MCF 10A (cell line): Measurements from ENCODE around the gene SLC3A2. TPM values are rescaled to one million over a fixed set of nuclear protein-coding genes. Genes with fewer than 3 reads are reported as not detected.

Source experiments
- BruUV-seq: library from RNA; stranded (reverse); fragments of 400-500 nt; replicated peaks from 2 replicates; lab custom pipeline; 2021; lab: Mats Ljungman, UMichigan
- CTCF ChIA-PET: fragments of 300-600 bp; sonication (Branson Sonifier 250); formaldehyde crosslinking; extraction: SDS; loops from one replicate; lab custom pipeline; 2021; ENCODE audit warnings: antibody characterized with exemption, inconsistent platforms; lab: Yijun Ruan, JAX
- POLR2A ChIA-PET: fragments of 300-600, 350-650 bp; sonication (Branson Sonifier 250); formaldehyde crosslinking; extraction: SDS; loops from one replicate; lab custom pipeline; 2020; ENCODE audit warnings: antibody characterized with exemption, inconsistent platforms; lab: Yijun Ruan, JAX
- DNase-seq: peaks from one replicate; pipeline ENCODE4 v3.0.0-alpha.2; 2018; ENCODE audit not compliant: unreplicated experiment
- H3K27ac Mint-ChIP-seq: one replicate; pipeline ENCODE4 v1.8.0; 2022; ENCODE audit warnings: mild to moderate bottlenecking, low read depth, mixed read lengths; ENCODE audit not compliant: unreplicated experiment
- H3K27me3 Mint-ChIP-seq: one replicate; pipeline ENCODE4 v1.8.0; 2022; ENCODE audit warnings: mixed read lengths; ENCODE audit not compliant: insufficient read depth, unreplicated experiment
- H3K36me3 Mint-ChIP-seq: one replicate; pipeline ENCODE4 v1.8.0; 2022; ENCODE audit warnings: mild to moderate bottlenecking, moderate library complexity, mixed read lengths; ENCODE audit not compliant: insufficient read depth, unreplicated experiment
- H3K4me1 Mint-ChIP-seq: one replicate; pipeline ENCODE4 v1.8.0; 2022; ENCODE audit warnings: mixed read lengths; ENCODE audit not compliant: insufficient read depth, unreplicated experiment
- H3K4me3 Mint-ChIP-seq: one replicate; pipeline ENCODE4 v1.8.0; 2022; ENCODE audit warnings: mild to moderate bottlenecking, moderate library complexity, mixed read lengths; ENCODE audit not compliant: unreplicated experiment
- H3K9me3 Mint-ChIP-seq: one replicate; pipeline ENCODE4 v1.8.0; 2022; ENCODE audit warnings: mixed read lengths; ENCODE audit not compliant: unreplicated experiment
- intact Hi-C: fragments of 100-400 bp; cut with micrococcal nuclease; formaldehyde crosslinking; loops from 2 replicates; pipeline ENCODE4 v1.14.1; 2022
- total RNA-seq: library from RNA; stranded (reverse); gene quantifications from 2 replicates; pipeline ENCODE4 v1.2.3, GENCODE V29; 2022
- TF ChIP-seq, protein P1 (sequence below): fragments of 200-600 bp; IDR thresholded peaks from one replicate; pipeline ENCODE4 v1.8.0; 2022; ENCODE audit warnings: antibody characterized with exemption, mild to moderate bottlenecking; ENCODE audit not compliant: unreplicated experiment

Gene SLC3A2
- total RNA-seq, 1 experiment from 2014 or later: 896 TPM

DNA sequence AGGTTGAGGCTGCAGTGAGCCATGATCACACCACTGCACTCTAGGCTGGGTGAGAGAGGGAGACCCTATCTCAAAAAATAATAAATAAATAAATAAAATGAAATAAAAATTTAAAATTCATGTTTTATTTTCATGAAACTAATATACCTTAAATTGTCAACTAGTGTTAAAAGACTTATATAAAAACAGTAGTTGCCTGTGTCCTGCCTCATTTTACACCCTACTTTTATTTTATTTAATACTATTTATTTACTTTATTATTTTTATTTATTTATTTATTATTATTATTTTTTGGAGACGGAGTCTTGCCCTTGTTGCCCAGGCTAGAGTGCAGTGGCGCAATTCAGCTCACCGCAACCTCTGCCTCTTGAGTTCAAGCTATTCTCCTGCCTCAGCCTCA, 36.5 kb upstream of the SLC3A2 start:
- Mint-ChIP-seq H3K9me3 (no peaks in the 10 kb centered on the region), H3K4me3 (no peak overlapping the region), H3K36me3 (peaks cover 7% of the 10 kb centered on the region), H3K4me1 (peaks cover 10% of the 10 kb centered on the region), H3K27ac (no peak overlapping the region), H3K27me3 (no peaks in the 10 kb centered on the region)
- intact Hi-C loops: no loop called here
- POLR2A ChIA-PET: interaction anchor here (0.7 to 5.6 kb wide), 6 partner anchors 11 to 138 kb away, joined by 3 to 147 read pairs (median 5); partner anchors contain the start of genes SLC3A2, STX5, TEX54 and TMEM179B
- no TSS peak for BruUV-seq
- DNase-seq: no peak
- TF ChIP-seq, protein P1, sequence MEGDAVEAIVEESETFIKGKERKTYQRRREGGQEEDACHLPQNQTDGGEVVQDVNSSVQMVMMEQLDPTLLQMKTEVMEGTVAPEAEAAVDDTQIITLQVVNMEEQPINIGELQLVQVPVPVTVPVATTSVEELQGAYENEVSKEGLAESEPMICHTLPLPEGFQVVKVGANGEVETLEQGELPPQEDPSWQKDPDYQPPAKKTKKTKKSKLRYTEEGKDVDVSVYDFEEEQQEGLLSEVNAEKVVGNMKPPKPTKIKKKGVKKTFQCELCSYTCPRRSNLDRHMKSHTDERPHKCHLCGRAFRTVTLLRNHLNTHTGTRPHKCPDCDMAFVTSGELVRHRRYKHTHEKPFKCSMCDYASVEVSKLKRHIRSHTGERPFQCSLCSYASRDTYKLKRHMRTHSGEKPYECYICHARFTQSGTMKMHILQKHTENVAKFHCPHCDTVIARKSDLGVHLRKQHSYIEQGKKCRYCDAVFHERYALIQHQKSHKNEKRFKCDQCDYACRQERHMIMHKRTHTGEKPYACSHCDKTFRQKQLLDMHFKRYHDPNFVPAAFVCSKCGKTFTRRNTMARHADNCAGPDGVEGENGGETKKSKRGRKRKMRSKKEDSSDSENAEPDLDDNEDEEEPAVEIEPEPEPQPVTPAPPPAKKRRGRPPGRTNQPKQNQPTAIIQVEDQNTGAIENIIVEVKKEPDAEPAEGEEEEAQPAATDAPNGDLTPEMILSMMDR: no peak
- CTCF ChIA-PET: interaction anchor here (0.6 to 1.3 kb wide), 2 partner anchors 20 to 31 kb away, joined by 3 to 6 read pairs; no protein-coding TSS in a partner anchor

DNA sequence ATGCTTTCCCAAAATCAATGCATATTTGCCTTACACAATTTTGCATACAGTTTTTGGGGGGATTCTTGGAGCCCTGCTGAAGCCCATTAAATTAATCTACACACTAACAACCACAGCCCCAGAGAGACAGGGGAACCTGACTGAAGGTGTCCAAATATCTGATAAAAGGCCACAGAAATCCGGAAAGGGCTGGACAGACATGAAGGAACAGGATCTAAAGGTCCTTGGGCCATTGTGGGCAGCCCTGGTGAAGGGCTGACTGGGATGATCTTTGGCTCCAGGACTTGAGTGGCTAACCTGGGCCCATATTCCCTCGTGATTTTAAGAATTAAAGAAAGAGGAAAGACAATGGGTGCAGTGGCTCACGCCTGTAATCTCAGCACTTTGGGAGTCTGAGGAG, 34.5 kb upstream of the SLC3A2 start:
- DNase-seq: no peak
- ChIA-PET POLR2A (interaction anchor here (4.5 kb wide), 1 partner anchor 9 kb away, joined by 69 read pairs; no protein-coding TSS in a partner anchor), CTCF (interaction anchor here (2.5 kb wide), 1 partner anchor 9 kb away, joined by 7 read pairs; no protein-coding TSS in a partner anchor)
- no peaks in the 10 kb centered on the region for H3K9me3 Mint-ChIP-seq
- H3K27me3 Mint-ChIP-seq: no peaks in the 10 kb centered on the region
- peaks cover 5% of the 10 kb centered on the region for H3K4me1 Mint-ChIP-seq
- no peak overlapping the region for H3K4me3 Mint-ChIP-seq
- peaks cover 11% of the 10 kb centered on the region for H3K36me3 Mint-ChIP-seq
- TF ChIP-seq, protein P1: no peak
- no peak overlapping the region for H3K27ac Mint-ChIP-seq
- BruUV-seq: no TSS peak
- intact Hi-C loops: no loop called here

DNA sequence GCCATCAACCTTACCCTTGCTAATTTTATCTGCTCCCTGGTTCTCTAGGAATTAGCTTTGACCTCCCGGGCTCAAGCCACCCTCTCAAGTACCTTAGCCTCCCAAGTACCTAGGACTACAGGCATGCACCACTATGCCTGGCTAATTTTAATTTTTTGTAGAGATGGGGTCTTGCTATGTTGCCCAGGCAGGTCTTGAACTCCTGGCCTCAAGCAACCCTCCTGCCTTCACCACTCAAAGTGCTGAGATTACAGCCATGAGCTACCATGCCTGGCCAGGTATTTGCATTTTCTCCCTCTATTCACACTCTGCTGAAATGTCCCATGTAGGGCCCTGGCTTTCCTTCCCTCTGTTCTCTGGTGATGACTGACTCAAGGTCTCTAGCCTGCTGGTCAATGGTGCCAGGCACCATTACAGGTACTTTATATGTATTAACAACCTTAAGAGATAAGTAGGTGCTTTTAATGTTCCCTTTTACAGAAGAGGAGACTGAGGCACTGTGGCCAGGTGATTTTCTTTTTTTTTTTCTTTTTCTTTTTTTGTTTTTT, 32.9 kb upstream of the SLC3A2 start:
- Mint-ChIP-seq H3K27ac (peak overlapping the region; percentile 42), H3K36me3 (peaks cover 27% of the 10 kb centered on the region), H3K4me3 (no peak overlapping the region), H3K9me3 (no peaks in the 10 kb centered on the region), H3K4me1 (peaks cover 14% of the 10 kb centered on the region), H3K27me3 (no peaks in the 10 kb centered on the region)
- no TSS peak for BruUV-seq
- ChIA-PET CTCF (no interaction called here), POLR2A (interaction anchor here (0.7 to 1.6 kb wide), 5 partner anchors 8 to 184 kb away, joined by 3 to 7 read pairs (median 3); partner anchors contain the start of gene WDR74)
- no peak for DNase-seq
- intact Hi-C loops: no loop called here
- TF ChIP-seq, protein P1: no peak

DNA sequence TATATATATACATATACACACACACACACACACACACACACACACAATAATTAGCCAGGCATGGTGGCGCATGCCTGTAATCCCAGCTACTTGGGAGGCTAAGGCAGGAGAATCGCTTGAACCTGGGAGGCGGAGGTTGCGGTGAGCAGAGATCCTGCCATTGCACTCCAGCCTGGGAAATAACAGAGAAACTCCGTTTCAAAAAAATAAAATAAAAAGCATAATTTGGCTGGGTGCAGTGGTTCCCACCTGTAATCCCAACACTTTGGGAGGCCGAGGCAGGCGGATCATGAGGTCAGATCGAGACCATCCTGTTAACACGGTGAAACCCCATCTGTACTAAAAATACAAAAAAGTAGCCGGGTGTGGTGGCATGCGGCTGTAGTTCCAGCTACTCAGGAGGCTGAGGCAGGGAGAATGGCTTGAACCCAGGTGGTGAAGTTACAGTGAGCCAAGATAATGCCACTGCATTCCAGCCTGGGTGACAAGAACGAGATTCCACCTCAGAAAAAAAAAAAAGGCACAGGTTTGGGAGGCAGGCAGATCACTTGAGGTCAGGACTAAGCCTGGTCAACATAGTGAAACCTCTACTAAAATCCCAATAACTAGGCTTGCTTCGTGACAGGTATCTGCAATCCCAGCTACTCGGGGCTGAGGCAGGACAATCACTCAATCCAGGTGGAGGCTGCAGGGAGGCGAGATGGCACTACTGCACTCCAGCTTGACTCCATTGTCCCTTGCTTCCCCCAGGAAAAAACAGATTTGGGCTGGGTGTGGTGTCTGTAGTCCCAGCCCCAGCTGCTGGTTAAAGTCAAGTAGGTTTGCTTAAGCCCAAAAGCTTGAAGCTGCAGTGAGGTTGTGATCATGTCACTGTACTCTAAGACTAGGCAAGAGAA, 29.5 kb upstream of the SLC3A2 start:
- DNase-seq: peak; percentile 52
- ChIA-PET CTCF (interaction anchor here (0.8 to 2.0 kb wide), 6 partner anchors 8 to 171 kb away, joined by 3 to 10 read pairs (median 5); partner anchors contain the start of gene TMEM179B), POLR2A (interaction anchor here (0.6 to 9.9 kb wide), 19 partner anchors 8 to 277 kb away, joined by 3 to 344 read pairs (median 4); partner anchors contain the start of genes C11orf98, CSKMT, EEF1G and HNRNPUL2)
- H3K36me3 Mint-ChIP-seq: peaks cover 60% of the 10 kb centered on the region
- intact Hi-C loops: no loop called here
- no TSS peak for BruUV-seq
- TF ChIP-seq, protein P1: no peak
- no peaks in the 10 kb centered on the region for H3K27me3 Mint-ChIP-seq
- peaks cover 16% of the 10 kb centered on the region for H3K4me1 Mint-ChIP-seq
- peak overlapping the region; percentile 52 for H3K27ac Mint-ChIP-seq
- H3K4me3 Mint-ChIP-seq: peak overlapping the region; percentile 94
- H3K9me3 Mint-ChIP-seq: no peaks in the 10 kb centered on the region
